ENCODE measurements around the gene PEX14. TPM values are rescaled to one million over a fixed set of nuclear protein-coding genes. Genes with fewer than 3 reads are reported as not detected.
"Not testable (repeated sequence)": the region's sequence is repeated elsewhere in the genome, so short reads cannot be mapped to it uniquely, and the experiment has no call there.

The PEX14 gene, protein sequence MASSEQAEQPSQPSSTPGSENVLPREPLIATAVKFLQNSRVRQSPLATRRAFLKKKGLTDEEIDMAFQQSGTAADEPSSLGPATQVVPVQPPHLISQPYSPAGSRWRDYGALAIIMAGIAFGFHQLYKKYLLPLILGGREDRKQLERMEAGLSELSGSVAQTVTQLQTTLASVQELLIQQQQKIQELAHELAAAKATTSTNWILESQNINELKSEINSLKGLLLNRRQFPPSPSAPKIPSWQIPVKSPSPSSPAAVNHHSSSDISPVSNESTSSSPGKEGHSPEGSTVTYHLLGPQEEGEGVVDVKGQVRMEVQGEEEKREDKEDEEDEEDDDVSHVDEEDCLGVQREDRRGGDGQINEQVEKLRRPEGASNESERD
- 33.9 TPM for polyA plus RNA-seq (2012; ENCODE audit: insufficient read depth, insufficient read length, low read depth)

DNA sequence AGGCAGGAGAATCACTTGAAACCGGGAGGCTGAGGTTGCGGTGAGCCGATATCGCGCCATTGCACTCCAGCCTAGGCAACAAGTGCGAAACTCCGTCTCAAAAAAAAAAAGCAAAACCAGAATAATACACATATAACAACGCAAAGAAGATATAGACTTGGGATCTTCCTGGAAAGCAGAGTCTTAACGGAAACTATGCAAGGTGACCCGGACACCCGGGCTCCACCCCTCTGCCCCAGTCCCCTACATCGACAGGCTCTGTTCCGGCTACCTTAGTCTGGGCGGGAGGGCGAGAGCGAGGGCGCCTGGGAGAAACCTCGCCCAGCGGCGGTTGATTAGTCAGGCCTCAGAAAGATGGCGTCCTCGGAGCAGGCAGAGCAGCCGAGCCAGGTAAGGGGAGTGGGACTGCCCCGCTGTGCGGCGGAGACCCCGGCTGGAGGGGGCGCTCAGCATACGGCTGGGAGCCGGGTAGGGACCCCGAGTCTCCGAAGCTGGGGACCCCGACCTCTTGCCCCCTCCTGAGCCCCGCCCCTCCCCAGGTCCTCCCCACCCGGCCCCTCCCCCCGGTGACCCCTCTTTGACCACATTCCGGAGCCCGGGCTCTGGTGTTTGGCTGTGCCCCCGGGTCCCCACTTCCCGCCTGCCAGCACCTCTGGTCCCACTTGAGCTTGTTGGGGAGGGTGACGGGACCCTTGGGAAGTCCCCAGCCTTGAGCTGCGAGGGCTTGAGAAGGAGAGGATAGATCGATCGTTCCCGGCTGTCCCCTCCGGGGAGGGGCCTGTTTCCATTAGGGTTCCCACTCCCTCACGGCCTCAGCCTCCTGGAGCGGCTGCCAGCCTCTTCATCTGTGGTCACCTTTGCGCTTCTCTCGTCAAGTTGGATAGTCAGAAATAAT lies at the start of gene PEX14:
Gene PEX14, plus strand, starts transcription at position 338 of the 895 bp plus-strand sequence. Its CDS starts 17 bp downstream, at position 355.
- Histone ChIP-seq H3K4me1 (no peaks in the 10 kb centered on the region), H3K9me3 (no peaks in the 10 kb centered on the region), H3K4me3 (ENCODE audit: low read depth, low read length) (peak within 1 kb of the TSS; percentile 80), H3K27me3 (no peaks in the 10 kb centered on the region), H3K36me3 (no peaks in the 10 kb centered on the region)
- TF ChIP-seq, protein P1, sequence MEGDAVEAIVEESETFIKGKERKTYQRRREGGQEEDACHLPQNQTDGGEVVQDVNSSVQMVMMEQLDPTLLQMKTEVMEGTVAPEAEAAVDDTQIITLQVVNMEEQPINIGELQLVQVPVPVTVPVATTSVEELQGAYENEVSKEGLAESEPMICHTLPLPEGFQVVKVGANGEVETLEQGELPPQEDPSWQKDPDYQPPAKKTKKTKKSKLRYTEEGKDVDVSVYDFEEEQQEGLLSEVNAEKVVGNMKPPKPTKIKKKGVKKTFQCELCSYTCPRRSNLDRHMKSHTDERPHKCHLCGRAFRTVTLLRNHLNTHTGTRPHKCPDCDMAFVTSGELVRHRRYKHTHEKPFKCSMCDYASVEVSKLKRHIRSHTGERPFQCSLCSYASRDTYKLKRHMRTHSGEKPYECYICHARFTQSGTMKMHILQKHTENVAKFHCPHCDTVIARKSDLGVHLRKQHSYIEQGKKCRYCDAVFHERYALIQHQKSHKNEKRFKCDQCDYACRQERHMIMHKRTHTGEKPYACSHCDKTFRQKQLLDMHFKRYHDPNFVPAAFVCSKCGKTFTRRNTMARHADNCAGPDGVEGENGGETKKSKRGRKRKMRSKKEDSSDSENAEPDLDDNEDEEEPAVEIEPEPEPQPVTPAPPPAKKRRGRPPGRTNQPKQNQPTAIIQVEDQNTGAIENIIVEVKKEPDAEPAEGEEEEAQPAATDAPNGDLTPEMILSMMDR (IDR thresholded peaks at IDR 0.05; ENCODE audit: low read depth, low read length), result no peak
- peak; percentile 82 for DNase-seq

DNA sequence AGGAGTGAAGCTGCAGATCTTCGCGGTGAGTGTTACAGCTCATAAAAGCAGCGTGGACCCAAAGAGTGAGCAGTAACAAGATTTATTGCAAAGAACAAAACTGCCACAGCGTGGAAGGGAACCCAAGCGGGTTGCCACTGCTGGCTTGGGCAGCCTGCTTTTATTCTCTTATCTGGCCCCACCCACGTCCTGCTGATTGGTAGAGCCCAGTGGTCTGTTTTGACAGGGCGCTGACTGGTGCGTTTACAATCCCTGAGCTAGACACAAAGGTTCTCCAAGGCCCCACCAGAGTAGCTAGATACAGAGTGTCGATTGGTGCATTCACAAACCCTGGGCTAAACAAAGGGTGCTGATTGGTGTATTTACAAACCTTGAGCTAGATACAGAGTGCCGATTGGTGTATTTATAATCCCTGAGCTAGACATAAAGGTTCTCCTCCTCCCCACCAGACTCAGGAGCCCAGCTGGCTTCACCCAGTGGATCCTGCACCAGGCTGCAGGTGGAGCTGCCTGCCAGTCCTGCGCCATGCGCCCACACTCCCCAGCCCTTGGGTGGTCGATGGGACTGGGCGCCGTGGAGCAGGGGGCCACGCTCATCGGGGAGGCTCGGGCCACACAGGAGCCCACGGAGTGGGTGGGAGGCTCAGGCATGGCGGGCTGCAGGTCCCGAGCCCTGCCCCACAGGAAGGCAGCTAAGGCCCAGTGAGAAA lies 48.8 kb upstream of the PEX14 start:
- H3K4me1 ChIP-seq; H3K27me3 ChIP-seq; H3K9me3 ChIP-seq; DNase-seq; H3K4me3 ChIP-seq (ENCODE audit: low read depth, low read length); H3K36me3 ChIP-seq: not testable (repeated sequence)

DNA sequence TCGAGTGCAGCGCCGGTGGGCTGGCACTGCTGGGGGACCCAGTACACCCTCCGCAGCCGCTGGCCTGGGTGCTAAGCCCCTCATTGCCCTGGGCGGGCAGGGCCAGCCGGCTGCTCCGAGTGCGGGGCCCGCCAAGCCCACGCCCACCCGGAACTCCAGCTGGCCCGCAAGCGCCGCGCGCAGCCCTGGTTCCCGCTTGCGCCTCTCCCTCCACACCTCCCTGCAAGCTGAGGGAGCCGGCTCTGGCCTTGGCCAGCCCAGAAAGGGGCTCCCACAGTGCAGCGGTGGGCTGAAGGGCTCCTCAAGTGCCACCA lies 48.3 kb upstream of the PEX14 start:
- H3K27me3 ChIP-seq; H3K4me3 ChIP-seq (ENCODE audit: low read depth, low read length); DNase-seq; H3K4me1 ChIP-seq; H3K36me3 ChIP-seq; H3K9me3 ChIP-seq: not testable (repeated sequence)

DNA sequence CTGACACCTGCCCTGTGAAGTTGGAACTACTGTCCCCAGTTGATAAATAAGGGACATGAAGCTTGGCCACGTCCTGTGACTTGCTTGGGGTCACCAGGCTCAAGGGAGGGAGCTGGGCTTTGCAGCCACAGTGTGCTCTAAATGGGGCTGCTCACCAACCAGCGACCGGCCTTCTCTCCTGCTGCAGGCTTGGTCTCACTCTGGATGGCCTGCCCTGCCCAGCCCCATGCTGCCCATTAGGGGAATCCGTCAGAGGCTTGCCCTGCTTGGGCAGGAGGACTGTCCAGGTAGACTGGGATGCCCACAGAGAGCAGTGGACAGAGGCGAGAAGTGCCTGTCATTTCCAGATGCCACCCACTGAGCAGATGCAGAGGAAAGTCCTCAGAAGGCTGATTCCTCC lies 45.8 kb upstream of the PEX14 start:
- Histone ChIP-seq H3K4me3 (ENCODE audit: low read depth, low read length) (no peak overlapping the region), H3K27me3 (no peaks in the 10 kb centered on the region), H3K4me1 (no peaks in the 10 kb centered on the region; the same call in none of the 2 replicates), H3K9me3 (no peaks in the 10 kb centered on the region), H3K36me3 (no peaks in the 10 kb centered on the region)
- TF ChIP-seq, protein P1 (IDR thresholded peaks at IDR 0.05; ENCODE audit: low read depth, low read length), result no peak
- DNase-seq, result no peak

DNA sequence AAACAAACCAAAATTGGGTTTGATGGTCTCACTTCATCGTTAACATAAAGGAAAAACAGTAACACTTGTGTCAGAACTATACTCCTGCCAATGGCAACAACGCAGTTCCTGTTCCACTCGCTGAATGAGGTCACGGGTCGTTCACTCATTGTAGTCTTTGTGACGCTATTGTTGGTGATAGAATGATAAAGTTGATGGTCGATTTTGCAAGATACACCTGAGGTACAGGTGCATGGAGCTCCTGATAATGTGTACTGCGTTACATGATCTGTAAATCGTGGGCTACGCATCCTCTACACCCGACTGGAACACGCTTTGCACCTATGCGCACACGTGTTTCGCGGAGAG lies 44.9 kb upstream of the PEX14 start:
- H3K36me3 ChIP-seq, result no peaks in the 10 kb centered on the region
- no peaks in the 10 kb centered on the region; the same call in 1 of the 2 replicates for H3K4me1 ChIP-seq
- DNase-seq, result no peak
- no peaks in the 10 kb centered on the region for H3K27me3 ChIP-seq
- no peaks in the 10 kb centered on the region for H3K9me3 ChIP-seq
- TF ChIP-seq, protein P1 (IDR thresholded peaks at IDR 0.05; ENCODE audit: low read depth, low read length), result no peak
- peak overlapping the region; percentile 70 for H3K4me3 ChIP-seq (ENCODE audit: low read depth, low read length)

DNA sequence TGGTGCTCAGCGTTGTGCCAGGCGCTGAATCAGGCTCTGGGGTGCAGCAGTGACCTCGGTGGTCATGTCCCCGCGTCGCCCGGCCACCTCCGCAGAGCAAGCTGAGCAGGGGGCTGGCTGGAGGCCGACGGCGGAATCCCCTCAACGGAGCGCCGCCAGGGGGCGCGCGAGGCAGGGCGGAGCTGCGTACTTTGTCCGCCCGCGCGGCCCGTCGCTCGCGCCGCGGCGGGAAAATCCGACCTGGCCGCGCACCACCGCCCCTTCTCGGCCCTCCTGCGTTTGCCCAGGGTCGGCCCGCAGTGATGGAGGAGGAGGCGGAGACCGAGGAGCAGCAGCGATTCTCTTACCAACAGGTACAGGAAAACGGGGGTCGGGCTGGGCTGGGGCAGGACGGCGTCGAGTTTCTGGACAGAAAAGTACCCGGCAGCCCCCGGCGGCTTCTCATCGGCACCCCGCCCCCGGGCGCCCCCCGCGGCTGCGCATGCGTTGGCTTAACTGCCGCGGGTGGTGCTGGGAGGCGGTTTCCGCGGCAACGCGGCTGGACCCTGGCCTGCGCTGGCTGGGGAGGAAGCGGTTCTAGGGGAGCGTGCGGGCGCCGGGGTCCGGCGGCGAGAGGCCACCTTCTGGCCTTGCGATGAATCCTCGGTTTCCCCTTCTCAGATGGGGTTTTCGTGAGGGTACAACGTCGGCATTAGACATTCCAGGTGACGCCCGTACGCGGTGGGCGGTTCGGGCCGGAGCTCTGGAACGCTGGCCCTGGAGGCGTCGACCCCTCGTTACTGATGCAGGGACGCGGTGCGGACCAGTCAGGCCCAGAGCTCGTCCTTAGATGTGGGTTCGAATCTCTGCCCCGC lies 44.3 kb upstream of the PEX14 start, which contains the start of gene CENPS:
Gene CENPS, plus strand, starts transcription at position 218 of the 854 bp plus-strand sequence. Its CDS starts 85 bp downstream, at position 303.
- TF ChIP-seq, protein P1 (IDR thresholded peaks at IDR 0.05; ENCODE audit: low read depth, low read length), result peak; percentile 58
- peak within 1 kb of the TSS; percentile 70 for H3K4me3 ChIP-seq (ENCODE audit: low read depth, low read length)
- H3K36me3 ChIP-seq, result no peaks in the 10 kb centered on the region
- H3K27me3 ChIP-seq, result no peaks in the 10 kb centered on the region
- no peaks in the 10 kb centered on the region for H3K9me3 ChIP-seq
- peak; percentile 82 for DNase-seq
- H3K4me1 ChIP-seq, result no peaks in the 10 kb centered on the region; the same call in 1 of the 2 replicates
